C4-2B (cell line): ENCODE measurements around the gene CCDC158.

Source experiments
- CTCF ChIP-seq: fragments of 450-650 bp; conservative IDR thresholded peaks from 2 replicates; pipeline ENCODE4 v1.5.1; 2017; ENCODE audit warnings: mild to moderate bottlenecking
- ZFX ChIP-seq: fragments of 450-650 bp; IDR thresholded peaks from 2 replicates; pipeline ENCODE4 v1.6.1; 2017

- TF ChIP-seq CTCF = no peak
- no peak for TF ChIP-seq ZFX
Observed at GRCh38 chr4:76267811-76268210, 153.1 kb downstream of the CCDC158 start.
